NCI-H526 treated with DMSO at 0.1 percent for 48 hours (cell line): Measurements from ENCODE around the gene ZGPAT.
A peak's percentile ranks its signal among the peaks of the same experiment; 100 is the strongest.
"Not testable (repeated sequence)": the region's sequence is repeated elsewhere in the genome, so short reads cannot be mapped to it uniquely, and the experiment has no call there.

Source experiments
- DNase-seq: peaks from one replicate; lab custom pipeline; 2025; lab: John Stamatoyannopoulos, UW

ZGPAT gene

DNA sequence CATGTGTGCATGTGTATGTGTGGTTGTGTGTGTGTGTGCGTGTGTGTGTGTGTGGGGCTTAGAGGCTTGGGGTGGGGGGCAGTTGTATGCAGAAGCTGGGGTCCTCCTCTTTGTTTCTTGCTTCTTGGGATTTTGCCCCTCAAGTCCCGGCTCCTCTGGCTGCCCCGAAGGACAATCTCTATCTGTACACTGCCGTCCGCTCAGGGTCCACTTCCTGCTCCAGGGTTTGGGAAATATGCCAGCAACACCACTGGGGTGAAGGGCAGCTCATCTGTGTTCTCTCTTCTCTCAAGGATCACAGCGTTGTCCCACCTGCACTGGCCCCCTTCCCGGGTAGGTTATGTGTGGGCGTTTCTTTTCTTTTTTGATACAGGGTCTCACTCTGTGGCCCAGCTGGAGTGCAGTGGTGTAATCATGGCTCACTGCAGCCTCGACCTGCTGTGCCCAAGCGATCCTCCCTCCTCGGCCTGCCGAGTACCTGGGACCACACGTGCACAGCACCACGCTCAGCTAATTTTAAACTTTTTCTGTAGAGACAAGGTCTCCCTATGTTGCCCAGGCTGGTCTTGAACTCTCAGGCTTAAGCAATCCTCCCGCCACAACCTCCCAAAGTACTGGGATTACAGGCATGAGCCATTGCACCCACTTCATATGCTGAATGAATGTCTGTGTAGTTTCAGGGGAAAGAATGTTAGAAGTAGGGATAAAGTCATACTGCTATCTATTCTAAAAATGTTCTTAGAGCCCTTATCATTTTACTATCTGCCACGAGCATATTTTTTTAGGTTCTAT, 57.4 kb downstream of the ZGPAT start:
- DNase-seq, result no peak

DNA sequence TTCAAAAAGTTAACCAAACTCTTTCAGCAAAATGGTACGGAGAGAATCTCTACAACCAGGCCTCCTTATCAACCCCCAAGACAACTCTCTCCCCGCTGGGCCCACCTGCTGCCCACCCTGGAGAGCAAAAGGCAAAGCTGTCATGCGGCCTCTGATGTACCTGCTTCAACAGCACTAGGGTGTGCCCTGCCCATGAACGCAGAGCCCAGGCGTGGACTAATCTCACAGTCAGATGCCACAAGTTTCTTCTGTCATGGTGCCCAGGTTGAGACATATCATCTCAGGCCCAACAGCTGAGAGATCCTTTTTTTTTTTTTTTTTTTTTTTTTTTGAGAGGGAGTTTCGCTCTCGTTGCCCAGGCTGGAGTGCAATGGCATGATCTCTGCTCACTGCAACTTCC, 58.1 kb downstream of the ZGPAT start:
- no peak for DNase-seq

DNA sequence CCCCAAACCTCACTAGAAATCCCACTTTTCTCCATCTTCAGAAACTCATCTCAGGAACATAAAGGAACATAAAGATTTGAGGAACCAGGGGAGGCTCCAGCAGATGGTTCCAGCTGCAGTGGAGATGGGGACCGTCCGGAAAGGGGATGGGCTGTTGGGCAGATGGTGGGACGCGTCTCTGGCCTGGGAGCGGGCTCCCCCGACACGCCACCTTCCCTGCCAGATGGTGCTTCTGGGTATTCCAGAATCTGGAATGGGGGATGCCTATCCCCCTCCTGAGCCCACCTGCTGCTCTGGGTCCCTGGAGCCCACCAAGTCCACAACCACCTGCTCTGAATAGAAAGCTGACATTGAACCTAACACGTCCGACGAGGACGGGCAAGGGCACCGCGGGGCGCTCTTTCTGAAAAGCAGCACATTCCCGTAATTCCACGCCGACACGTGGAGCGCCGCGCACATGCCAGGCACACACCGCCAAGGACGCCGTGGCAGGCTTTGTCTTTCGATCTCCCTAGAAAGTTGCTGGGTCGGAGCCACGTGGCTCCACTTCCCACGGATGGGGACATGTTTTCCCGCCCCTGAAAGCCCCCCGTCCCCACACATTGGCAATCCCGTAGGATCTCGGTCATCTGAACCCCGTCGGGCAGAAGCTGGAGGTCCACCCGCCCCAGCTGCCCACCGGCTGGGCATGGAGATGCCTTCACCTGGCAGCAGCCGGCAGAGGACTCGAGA, 59.0 kb downstream of the ZGPAT start:
- DNase-seq, result no peak

DNA sequence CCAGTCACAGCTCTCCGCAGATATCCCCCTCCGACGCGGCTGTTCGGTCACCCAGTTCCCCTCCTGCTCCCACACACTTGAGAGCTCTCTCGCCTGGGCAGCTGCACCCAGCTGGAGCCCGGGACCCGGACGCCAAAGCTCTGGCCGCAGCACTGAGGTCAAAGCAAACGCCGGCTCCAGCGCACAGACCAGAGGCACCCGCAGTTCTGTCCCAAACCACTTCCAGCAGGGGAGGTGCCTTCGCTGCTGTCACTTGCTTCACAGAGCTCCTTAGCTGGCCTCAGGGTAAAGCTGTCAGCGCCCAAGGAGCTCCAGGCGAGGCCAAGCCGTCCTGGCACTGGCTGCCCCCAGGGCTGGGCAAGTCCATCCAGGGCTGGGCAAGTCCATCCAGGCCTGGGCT, 59.6 kb downstream of the ZGPAT start:
- DNase-seq, result no peak

DNA sequence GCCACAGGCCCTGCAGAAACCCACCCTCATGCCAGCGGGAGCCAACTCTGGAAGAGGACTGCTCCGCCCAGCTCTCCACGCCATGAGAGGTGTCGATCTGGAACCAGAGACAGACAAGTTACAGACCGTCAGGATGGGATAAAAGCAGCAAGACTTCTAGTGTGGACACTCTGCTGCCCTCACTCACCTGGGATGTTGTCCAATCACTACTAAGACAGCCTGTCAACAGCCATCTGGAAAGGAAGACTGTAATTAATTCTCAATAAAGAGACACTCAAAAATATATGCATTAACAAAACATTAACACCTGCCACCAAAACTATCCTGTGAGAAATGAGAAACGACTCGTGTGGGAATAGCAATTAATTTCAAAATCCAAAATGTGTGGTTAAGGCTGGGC, 60.0 kb downstream of the ZGPAT start:
- no peak for DNase-seq

DNA sequence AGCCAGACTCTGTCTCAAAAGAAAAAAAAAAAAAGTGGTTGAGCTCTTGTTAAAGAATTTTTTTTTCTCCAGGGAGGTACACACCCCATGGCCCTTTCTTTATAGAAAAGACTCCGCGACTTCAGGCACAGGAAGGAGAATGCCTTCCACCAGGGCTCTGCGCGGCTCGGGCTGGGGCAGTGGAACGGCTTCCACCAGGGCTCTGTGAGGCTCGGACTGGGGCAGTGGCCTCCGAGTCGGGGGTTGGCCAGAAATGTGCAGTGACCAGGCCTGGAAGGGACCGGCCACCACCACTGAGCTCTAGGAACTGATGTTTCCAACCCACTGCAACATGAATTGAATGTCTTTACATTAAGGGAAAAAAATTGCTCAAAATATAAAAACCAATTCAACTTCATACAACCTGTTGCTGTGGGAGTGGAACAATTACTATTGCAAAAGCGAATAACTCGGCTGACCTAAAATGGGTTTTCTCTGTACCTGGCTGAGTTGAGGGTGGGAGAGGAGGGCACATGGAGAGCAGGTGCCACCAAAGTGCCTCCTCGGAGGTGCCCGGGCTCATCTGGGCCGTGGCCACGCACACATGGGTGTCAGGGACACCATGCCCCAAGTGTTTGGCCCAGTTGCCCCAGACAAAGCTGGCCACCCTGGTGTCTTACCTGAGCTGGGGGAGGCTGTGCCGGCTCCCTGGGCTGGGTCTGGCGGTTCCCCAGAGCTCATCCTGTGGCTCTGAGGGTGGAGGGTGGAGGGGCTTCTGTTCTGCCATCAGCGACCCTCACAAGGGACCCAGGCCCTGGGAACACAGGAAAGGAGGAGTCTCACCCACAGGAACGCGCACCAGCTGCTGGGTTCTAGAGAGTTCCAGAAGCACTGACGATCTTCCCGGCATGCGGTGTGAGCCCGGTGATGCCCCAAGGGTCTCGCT, 61.0 kb downstream of the ZGPAT start:
- DNase-seq, result no peak

DNA sequence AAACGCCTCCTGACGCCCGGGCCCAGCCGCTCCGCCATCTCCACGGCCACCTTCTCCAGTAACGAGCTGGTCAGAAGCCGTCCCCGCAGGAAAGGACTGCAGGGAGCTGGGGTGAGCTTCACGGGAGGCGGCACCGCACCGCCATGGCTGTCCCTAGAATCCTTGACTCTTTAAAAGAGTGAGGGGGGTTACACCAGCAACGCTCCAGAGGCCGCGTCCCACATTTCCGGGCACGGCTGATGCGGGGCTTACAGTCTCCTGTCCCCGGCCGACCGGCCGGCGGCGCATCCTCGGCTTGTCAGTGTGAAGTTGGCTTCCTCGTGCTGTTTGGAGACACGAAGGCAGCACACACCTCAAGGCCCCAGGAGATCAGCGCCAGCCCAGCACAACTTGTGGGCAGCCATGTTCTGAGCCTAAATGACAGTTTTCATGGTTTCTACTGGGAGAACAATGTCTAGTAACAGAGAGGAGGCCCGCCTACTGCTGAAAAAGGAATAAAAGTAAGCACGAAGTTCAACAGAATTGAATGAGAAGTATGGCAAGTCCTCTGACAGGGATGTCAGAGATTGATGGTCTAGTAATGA, 62.1 kb downstream of the ZGPAT start:
- DNase-seq, result no peak

DNA sequence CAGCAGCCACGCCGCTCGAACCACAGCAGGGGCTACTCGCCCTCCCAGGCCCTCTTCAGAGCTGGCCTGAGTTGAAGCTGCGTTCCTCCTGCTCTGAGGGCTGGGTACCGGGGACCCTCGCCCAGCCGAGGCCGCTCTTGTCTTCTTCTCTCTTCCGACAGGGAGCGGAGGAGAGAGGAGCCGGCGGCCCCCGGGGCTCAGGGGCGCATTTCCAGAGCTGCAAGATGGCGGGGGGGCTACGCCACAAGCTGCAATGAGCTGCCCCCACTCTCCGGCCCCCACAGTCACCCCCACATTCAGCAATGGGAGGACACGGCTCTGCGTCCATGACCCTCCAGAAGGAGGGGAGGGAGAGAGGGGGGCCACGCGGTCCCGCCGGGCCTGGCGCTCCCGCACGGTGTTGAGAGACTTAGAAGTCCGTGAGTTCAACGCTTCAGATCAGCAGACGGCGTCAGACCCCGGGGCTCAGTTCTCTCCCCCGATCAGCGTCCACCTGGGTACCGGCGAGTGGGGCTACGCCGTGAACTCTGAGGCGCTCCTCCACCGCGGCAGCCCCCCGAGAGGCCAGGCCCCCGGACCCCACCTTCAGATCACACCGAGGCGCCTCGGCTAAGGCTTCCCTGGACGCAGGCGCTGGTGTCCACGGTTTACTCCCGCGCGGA, 63.3 kb downstream of the ZGPAT start:
- DNase-seq, result no peak

DNA sequence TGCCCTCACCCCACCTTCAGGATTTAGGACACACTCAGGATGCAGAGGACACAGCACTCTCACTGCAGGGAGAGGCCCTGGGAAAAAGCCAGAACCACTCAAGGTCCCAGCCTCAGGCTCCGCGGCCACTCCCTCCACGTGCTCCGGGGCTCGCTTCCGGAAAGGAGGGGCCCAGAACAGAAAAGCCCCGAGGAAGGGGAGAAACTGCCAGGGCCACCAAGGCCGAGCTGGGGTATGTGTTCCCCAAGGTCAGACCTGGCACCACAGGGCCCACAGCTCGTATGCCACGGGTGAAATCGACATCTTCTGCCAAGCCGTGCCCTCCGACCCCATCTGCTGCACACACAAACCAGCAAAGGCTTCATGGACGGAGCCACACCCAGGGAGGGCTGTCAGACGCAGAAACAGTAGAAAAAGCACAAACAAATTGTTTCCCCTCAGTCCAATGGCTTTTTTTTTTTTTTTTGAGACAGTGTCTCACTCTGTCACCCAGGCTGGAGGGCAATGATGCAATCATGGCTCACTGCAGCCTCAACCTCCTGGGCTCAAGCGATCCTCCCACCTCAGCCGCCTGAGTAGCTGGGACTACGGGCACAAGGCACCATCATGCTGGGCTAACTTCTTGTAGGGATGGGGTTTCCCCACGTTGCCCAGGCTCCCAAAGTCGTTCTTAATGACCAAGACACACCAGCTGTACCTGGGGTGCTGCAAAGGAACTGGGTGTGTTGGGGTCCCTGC, 65.1 kb downstream of the ZGPAT start:
- DNase-seq, result no peak

DNA sequence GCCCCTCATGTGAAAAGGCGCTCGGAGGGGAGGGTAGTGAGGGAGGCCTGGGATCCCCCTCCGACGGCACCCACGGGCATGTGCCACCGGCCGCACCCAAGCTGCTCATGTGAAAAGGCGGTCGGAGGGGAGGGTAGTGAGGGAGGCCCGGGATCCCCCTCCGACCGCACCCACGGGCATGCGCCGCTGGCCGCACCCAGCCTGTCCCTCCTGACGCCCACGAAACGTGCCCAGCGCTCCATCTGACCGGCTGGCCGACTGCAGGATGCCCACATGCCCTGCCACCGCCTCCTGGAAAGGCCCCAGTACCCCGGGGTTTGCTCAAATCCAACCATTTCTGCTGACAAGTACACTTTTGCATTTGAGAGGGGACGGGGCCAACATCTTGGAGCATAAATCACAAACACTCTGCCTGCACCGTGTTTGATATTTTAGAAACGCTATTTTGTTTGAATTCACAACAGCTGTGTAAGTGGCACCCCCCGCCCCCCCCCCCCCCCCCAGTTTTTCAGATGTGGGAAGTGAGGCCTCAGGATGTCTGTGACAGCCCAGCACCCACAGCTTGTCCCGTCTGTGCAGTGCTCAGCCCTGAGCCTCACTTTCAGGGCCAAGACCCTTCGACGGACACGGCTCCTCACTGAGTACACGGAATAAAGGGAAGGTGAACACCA, 65.9 kb downstream of the ZGPAT start:
- DNase-seq, result no peak

DNA sequence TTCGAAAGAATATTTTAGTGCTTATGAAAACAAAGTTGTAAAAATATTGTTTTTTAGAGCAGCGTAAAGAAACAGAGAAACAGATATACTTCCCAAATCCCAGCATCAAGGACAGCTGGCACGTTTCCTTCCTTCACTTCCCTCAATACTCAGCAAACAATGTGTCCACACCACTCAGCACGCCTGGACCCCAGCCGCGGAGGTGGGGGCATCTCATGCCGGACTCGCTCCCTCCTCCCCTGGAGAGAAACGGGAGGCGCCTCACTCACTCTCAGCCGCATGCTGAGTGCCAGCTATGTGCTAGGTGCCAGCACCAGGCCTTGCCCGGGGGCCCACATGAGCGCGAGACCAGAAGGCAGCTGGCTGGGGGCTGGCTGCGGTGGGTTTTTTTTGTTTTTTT, 66.5 kb downstream of the ZGPAT start:
- DNase-seq, result no peak

DNA sequence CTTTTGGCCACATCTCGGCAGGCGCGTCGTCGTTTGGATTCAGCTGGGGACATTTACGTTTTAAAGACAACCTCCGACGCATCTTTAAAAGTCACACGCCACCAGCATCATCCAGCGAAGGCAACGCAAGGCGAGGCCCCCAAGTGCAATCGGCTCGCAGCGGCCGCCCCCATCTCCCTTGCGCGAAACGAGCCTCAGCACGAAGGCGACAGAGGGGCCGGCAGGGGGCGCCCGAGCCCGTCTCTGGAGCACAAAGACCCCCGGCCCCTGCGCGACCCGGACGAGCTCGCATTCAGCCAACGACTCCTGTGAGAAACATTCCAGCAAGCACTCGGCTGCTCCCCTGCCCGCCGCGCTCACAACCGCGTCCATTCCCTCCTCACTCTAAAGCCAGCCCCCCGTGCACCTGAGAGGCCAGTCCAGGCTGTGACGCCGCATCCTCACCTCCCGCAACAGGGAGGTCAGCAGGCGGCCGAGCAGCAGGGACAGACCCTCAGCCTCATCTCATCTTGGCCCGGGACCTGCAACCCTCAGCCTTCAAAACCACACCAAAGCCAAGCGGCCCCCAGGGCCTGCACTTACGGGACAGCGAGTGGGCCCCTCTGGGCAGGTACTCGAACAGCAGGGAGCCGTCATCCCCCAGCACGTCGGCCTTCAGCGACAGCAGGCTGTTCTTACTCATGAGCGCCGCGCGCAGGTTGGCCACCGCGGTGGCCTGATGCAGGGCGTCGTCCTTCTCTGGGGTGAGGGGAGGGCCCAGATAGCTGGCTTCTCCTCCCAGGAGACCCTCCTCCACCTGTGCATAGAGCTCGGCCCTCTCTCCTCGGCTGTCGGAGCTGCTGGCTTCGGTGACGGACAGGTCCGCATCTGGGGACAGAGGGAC, 67.5 kb downstream of the ZGPAT start:
- peak; percentile 25 for DNase-seq

DNA sequence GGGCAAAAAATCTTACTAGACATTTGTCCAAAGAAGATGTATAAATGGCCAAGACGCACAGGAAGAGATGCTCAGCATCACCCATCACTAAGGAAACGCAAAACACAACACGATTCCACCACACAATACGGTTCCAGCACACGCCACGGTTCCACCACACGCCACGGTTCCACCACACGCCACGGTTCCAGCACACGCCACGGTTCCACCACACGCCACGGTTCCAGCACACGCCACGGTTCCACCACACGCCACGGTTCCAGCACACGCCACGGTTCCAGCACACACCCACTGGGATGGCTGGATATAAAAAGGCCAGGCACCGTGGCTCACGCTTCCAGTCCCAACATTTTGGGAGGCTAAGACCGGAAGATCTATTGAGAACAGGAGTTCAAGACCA, 69.0 kb downstream of the ZGPAT start:
- DNase-seq, result not testable (repeated sequence)

DNA sequence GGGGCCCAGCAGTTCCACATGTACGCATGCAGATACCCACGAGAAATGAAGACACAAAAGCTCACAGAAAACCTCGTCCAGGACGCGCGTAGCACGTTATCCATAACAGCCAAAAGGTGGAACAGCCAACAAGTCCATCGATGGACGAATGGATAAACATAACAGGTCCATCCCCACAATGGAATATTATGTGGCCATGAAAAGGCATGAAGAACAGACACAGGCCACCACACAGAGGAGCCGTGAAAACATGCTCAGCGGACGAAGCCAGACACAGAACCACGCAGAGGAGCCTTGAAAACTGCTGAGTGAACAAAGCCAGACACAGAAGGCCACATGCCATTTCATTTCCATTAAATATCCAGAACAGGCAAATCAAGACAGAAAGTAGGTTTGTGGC, 69.8 kb downstream of the ZGPAT start:
- no peak for DNase-seq

DNA sequence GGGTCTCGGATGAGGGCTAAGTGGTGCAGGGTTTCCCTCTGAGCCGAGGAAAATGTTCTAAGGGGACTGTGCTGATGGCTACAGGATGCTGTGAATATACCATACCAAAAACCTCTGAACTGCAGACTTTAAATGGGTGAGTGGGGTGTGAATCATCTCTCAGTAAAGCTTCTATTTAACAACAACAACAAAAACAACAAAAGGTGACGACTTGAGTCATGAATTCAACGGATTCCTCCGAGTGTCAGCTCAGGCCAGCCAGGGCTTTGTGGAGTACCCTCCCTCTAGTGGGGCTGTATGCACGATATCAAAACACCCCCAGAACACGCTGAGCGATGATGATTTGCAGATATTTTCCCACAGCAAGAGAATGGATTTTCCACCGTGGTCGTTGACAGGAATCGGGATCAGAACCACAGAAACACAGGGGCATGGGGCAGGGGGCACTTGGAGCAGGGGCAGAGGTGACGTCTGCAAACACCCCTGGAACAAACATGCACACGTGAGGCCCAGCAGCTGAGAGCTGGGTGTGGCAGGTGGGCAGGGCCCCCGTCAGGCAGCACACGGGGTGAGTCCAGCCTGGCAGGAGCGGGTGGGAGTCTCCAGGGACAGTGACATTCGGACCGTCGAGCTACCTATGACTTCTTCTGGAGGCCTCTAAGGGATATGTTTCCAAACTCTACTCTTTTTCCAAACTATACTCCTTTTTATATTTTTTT, 70.4 kb downstream of the ZGPAT start:
- DNase-seq, result no peak

DNA sequence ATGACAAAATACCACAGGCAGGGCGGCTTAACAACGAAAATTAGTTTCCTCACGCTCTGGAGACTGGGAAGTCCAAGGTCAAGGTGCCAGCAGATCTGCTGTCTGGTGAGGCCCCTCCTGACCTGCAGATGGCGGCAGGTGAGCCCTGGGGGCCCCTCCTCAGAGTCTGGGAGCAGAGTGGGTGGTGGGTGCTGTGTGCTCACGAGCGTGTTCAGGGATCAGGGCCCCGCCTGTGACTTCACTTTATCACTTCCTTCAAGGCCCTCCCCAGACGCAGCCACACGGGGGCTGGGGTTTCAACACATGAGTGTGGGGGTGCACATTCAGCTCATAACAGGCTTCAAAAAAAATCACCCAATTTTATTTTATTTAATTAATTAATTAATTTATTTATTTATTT, 71.0 kb downstream of the ZGPAT start:
- no peak for DNase-seq

DNA sequence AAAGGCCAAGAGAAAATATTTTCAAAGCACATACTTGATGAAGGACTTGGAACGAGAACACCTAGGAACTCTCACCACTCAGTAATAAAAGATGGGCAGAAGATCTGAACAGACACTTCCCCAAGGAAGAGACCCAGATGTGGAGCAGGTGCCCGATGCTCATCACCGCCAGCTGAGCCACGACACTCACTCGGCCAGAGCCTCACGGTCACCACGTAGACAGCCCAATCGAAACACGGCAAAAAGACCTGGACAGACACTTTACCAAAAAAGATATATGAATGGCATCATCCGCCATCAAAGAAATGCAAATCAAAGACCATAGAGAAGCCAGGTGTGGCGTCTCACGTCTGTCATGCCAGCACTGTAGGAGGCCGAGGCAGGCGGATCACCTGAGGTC, 73.3 kb downstream of the ZGPAT start:
- no peak for DNase-seq

DNA sequence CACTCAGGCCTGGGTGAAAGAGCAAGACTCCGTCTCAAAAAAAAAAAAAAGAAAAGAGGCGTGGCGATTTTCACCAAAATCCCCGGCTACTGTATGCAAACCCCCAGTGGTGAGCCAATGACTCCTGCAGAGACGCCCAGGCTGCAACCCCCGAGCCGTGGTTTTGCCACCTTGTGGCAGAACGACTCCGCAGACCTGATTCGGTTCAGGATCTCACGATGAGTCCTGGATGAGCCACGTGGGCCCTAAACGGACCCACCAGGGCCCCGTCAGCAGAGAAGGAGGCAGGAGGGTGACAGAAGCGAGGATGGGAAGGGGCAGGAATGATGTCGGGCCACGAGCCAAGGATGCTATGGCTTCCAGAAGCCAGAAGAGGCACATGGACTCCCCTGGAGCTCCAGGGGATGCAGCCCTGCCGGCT, 74.2 kb downstream of the ZGPAT start:
- DNase-seq, result no peak

DNA sequence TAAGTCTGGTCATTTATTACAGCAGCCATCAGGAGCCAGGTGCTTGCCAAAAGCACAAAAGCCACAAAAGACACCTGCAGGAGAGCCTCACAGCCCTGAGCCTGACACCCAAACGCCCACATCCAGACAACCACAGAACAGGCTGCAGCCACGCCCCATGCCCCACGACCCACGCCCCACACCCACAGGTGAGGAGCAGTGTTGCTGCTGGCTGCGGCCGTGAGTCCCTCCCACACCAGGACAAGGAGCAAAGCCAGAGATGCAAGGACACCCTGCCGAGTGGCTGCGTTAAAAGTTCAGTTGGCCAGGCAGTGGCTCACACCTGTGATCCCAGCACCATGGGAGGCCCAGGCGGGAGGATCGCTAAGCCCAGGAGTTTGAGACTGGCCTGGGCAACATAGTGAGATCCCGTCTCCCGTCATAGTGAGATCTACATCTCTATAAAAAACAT, 74.7 kb downstream of the ZGPAT start:
- no peak for DNase-seq
